ENCODE results near the gene RIT2. TPM values are rescaled to one million over a fixed set of nuclear protein-coding genes. Genes with fewer than 3 reads are reported as not detected.
"Not testable (repeated sequence)": the region's sequence is repeated elsewhere in the genome, so short reads cannot be mapped to it uniquely, and the experiment has no call there.

The RIT2 gene
- total RNA-seq, 4 donors from 2014 or later, result not detected

DNA sequence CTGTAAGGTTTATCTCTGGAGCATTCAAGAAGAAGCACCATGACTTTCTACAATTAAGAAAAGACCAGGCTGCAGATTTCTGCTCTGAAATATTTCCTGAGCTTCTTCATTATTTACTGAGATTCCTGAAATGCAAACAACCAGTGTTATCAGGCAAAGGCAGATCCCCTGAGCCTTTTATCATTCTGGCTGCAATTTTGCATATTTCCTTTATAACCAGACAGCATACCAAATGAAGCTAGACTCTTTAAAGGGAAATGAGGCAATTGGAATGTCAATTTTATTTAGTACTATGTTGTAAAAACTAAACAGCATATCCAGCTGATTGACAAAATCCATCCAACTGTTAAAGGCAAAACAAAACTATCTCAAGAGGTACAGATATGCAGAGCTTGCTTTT lies 372.5 kb downstream of the RIT2 start:
- no peaks in the 10 kb centered on the region for H3K36me3 ChIP-seq
- no peak overlapping the region for H3K4me3 ChIP-seq
- no peak overlapping the region for H3K27ac ChIP-seq
- H3K4me1 ChIP-seq, result no peaks in the 10 kb centered on the region
- H3K27me3 ChIP-seq, result no peaks in the 10 kb centered on the region
- H3K9me3 ChIP-seq, result no peaks in the 10 kb centered on the region
- TF ChIP-seq, protein P1, sequence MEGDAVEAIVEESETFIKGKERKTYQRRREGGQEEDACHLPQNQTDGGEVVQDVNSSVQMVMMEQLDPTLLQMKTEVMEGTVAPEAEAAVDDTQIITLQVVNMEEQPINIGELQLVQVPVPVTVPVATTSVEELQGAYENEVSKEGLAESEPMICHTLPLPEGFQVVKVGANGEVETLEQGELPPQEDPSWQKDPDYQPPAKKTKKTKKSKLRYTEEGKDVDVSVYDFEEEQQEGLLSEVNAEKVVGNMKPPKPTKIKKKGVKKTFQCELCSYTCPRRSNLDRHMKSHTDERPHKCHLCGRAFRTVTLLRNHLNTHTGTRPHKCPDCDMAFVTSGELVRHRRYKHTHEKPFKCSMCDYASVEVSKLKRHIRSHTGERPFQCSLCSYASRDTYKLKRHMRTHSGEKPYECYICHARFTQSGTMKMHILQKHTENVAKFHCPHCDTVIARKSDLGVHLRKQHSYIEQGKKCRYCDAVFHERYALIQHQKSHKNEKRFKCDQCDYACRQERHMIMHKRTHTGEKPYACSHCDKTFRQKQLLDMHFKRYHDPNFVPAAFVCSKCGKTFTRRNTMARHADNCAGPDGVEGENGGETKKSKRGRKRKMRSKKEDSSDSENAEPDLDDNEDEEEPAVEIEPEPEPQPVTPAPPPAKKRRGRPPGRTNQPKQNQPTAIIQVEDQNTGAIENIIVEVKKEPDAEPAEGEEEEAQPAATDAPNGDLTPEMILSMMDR (IDR thresholded peaks at IDR 0.05), result no peak
- TF ChIP-seq POLR2A (IDR thresholded peaks at IDR 0.05), result no peak
- TF ChIP-seq EP300 (IDR thresholded peaks at IDR 0.05), result no peak
- DNase-seq (ENCODE audit: low spot score in 2 of 2), result no peak

DNA sequence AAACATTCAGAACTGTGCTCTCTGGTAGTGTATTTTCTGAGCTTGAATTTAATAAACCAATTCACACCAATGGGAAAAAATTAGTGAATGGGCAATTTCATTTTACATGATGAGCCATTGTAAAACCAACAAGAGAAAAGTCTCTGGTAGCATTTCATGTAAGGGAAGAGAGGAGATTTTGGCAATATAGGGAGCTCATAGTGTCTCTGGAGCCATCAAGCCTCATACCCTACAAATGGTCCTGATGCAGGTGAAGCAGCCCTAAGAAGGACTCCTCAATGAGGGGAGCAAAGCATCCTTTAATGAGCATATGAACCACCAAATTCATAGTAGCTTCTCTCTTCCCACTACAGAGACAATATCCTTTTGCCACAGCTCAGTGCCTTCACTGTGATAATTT lies 373.0 kb downstream of the RIT2 start:
- Histone ChIP-seq H3K36me3 (no peaks in the 10 kb centered on the region), H3K4me1 (no peaks in the 10 kb centered on the region), H3K4me3 (no peak overlapping the region), H3K27ac (no peak overlapping the region), H3K9me3 (no peaks in the 10 kb centered on the region), H3K27me3 (no peaks in the 10 kb centered on the region)
- DNase-seq (ENCODE audit: low spot score in 2 of 2), result no peak
- TF ChIP-seq, protein P1 (IDR thresholded peaks at IDR 0.05), result no peak

DNA sequence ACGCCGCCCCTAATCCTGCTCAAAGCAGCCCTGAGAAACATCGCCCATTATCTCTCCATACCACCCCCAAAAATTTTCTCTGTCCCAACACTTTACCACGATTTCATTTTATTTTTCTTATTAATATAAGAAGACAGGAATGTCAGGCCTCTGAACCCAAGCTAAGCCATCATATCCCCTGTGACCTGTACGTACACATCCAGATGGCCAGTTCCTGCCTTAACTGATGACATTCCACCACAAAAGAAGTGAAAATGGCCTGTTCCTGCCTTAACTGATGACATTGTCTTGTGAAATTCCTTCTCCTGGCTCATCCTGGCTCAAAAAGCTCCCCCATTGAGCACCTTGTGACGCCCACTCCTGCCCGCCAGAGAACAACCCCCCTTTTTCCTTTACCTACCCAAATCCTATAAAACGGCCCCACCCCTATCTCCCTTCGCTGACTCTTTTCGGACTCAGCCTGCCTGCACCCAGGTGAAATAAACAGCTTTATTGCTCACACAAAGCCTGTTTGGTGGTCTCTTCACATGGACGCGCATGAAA lies 373.6 kb downstream of the RIT2 start:
- H3K36me3 ChIP-seq; DNase-seq (ENCODE audit: low spot score in 2 of 2); H3K4me1 ChIP-seq; H3K4me3 ChIP-seq; H3K9me3 ChIP-seq; H3K27ac ChIP-seq; H3K27me3 ChIP-seq: not testable (repeated sequence)
- WGBS, 2 donors, result 79 to 85% methylated on average over 12 of the region's 12 CpGs

DNA sequence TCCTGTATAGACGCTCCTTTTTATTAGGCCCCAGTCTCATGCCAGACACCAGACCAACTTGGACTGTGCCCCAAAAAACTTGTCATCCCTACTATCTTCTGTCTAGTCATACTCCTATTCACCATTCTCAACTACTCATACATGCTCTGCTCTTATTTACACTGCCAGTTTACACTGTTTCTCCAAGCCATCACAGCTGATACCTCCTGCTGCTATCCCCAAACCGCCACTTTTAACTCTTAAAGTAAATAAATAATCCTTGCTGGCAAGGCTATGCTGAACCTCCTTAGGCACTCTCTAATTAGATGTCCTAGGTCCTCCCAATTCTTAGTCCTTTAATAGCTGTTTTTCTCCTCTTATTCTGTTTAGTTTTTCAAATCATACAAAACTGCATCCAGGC lies 374.2 kb downstream of the RIT2 start:
- H3K36me3 ChIP-seq; H3K9me3 ChIP-seq; H3K4me1 ChIP-seq; DNase-seq (ENCODE audit: low spot score in 2 of 2); H3K27me3 ChIP-seq; H3K27ac ChIP-seq; H3K4me3 ChIP-seq: not testable (repeated sequence)
- WGBS, 2 donors, result 68 to 75% methylated on average over 2 of the region's 2 CpGs

DNA sequence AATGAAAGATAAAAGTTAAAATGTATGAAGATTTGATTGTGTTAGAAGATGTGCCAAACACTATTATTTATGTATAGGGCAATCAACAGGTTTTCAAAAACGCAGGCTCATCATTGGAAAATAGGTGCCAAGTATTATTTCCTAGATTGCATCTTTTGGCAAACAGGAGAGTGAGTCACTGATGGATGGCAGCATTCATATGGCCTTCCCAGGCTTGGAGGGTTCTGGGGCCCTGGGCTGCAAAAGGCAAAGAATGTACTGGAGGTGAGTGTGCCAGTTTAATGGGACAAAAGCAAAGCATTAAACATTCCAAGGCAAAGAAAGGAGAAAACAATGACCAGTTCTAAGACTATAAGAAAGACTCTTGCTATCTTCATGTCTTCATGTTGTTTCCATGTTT lies 379.4 kb downstream of the RIT2 start:
- H3K9me3 ChIP-seq, result no peaks in the 10 kb centered on the region
- H3K4me3 ChIP-seq, result no peak overlapping the region
- H3K27me3 ChIP-seq, result no peaks in the 10 kb centered on the region
- no peak for DNase-seq (ENCODE audit: low spot score in 2 of 2)
- no peaks in the 10 kb centered on the region for H3K4me1 ChIP-seq
- TF ChIP-seq POLR2A (IDR thresholded peaks at IDR 0.05), result no peak
- TF ChIP-seq, protein P1 (IDR thresholded peaks at IDR 0.05), result no peak
- no peak for TF ChIP-seq EP300 (IDR thresholded peaks at IDR 0.05)
- WGBS, 2 donors, result 78 to 85% methylated on average over 1 of the region's 1 CpG
- no peaks in the 10 kb centered on the region for H3K36me3 ChIP-seq
- no peak overlapping the region for H3K27ac ChIP-seq

DNA sequence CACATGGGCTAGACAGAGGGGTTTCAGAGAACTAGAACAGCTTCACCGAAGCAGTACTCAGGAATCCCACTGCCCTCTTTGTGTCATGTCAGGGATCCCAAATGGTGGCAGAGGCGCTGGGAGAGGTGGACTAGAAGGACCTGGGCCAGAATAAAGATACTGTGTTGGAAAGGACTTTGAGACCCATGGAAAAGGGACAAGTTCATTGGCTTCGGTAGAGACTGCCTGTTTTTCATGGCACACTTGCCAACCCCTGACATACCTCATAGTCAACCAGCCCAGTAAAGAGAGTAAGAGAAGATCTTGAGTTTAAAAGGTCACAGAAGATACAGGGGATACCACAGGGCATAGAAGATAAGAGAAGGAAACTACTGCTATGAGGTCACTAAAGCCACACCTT lies 381.0 kb downstream of the RIT2 start:
- WGBS, 2 donors, result 92% methylated on average over 3 of the region's 3 CpGs
- TF ChIP-seq EP300 (IDR thresholded peaks at IDR 0.05), result no peak
- no peak for TF ChIP-seq POLR2A (IDR thresholded peaks at IDR 0.05)
- TF ChIP-seq, protein P1 (IDR thresholded peaks at IDR 0.05), result no peak

More for the DNA sequence above, 381.0 kb downstream of the RIT2 start:
- Histone ChIP-seq H3K27me3 (no peaks in the 10 kb centered on the region), H3K4me1 (no peaks in the 10 kb centered on the region), H3K9me3 (no peaks in the 10 kb centered on the region), H3K4me3 (no peak overlapping the region), H3K36me3 (no peaks in the 10 kb centered on the region), H3K27ac (no peak overlapping the region)
- no peak for DNase-seq (ENCODE audit: low spot score in 2 of 2)

Measured in tibial nerve (tissue), 4 donors.